Activated CD8-positive, alpha-beta T cell treated with anti-CD3 and anti-CD28 coated beads for 36 hours (primary cell): ENCODE data around the gene CPO. TPM values are rescaled to one million over a fixed set of nuclear protein-coding genes. Genes with fewer than 3 reads are reported as not detected.

Source experiments
- ATAC-seq: fragments of 200-7000 bp; cut with Tn5 transposase; one replicate; pipeline ENCODE4 v1.10.0; 2021; ENCODE audit warnings: mild to moderate bottlenecking, moderate library complexity
- CTCF ChIA-PET: fragments of 350-600 bp; sonication (Branson Sonifier 250); formaldehyde crosslinking; loops from one replicate; lab custom pipeline; 2021; ENCODE audit warnings: antibody characterized with exemption; lab: Charles Lee
- POLR2A ChIA-PET: fragments of 350-600 bp; sonication (Branson Sonifier 250); formaldehyde crosslinking; loops from one replicate; lab custom pipeline; 2021; ENCODE audit warnings: antibody characterized with exemption; lab: Charles Lee
- DNase-seq: peaks from one replicate; pipeline ENCODE4 v3.0.0-alpha.2; 2020
- H3K27ac Mint-ChIP-seq: one replicate; pipeline ENCODE4 v1.8.0; 2021; ENCODE audit warnings: mild to moderate bottlenecking, mixed read lengths
- H3K27me3 Mint-ChIP-seq: one replicate; pipeline ENCODE4 v1.8.0; 2021; ENCODE audit warnings: mixed read lengths
- H3K36me3 Mint-ChIP-seq: one replicate; pipeline ENCODE4 v1.8.0; 2021; ENCODE audit warnings: low read depth, mixed read lengths
- H3K4me1 Mint-ChIP-seq: one replicate; pipeline ENCODE4 v1.8.0; 2021; ENCODE audit warnings: low read depth, mixed read lengths
- H3K4me3 Mint-ChIP-seq: one replicate; pipeline ENCODE4 v1.8.0; 2021; ENCODE audit warnings: mild to moderate bottlenecking, moderate library complexity, mixed read lengths
- H3K9me3 Mint-ChIP-seq: one replicate; pipeline ENCODE4 v1.8.0; 2021; ENCODE audit warnings: mixed read lengths
- CTCF ChIP-seq: fragments of 200-600 bp; IDR thresholded peaks from one replicate; pipeline ENCODE4 v1.8.0; 2022; ENCODE audit warnings: antibody characterized with exemption, mild to moderate bottlenecking
- intact Hi-C: fragments of 100-400 bp; cut with micrococcal nuclease; formaldehyde crosslinking; loops from one replicate; pipeline ENCODE4 v1.10.0; 2022
- total RNA-seq, 2 experiments: library from RNA; stranded (reverse); gene quantifications; one replicate each; pipeline ENCODE4 v1.2.3, GENCODE V29; 2021

CPO gene
- total RNA-seq, 2 experiments from 2014 or later: not detected

- CTCF ChIA-PET: no interaction called here
- no peak for TF ChIP-seq CTCF
- DNase-seq (no peak), ATAC-seq (no peak)
- H3K4me3 Mint-ChIP-seq: no peak overlapping the region
- H3K36me3 Mint-ChIP-seq: no peaks in the 10 kb centered on the region
- intact Hi-C loops: no loop called here
- no peaks in the 10 kb centered on the region for H3K27me3 Mint-ChIP-seq
- no peaks in the 10 kb centered on the region for H3K4me1 Mint-ChIP-seq
- POLR2A ChIA-PET: no interaction called here
- H3K27ac Mint-ChIP-seq: no peak overlapping the region
- H3K9me3 Mint-ChIP-seq: peaks cover 2% of the 10 kb centered on the region
These were observed 75.1 kb downstream of the CPO start for GRCh38 chr2:207014424-207014823.

GRCh38 chr2:207015901-207016300 lies 76.6 kb downstream of the CPO start:
- H3K4me1 Mint-ChIP-seq: no peaks in the 10 kb centered on the region
- TF ChIP-seq CTCF: no peak
- H3K27ac Mint-ChIP-seq: no peak overlapping the region
- peaks cover 2% of the 10 kb centered on the region for H3K9me3 Mint-ChIP-seq
- POLR2A ChIA-PET: no interaction called here
- no peaks in the 10 kb centered on the region for H3K27me3 Mint-ChIP-seq
- DNase-seq (no peak), ATAC-seq (no peak)
- no peak overlapping the region for H3K4me3 Mint-ChIP-seq
- intact Hi-C loops: no loop called here
- CTCF ChIA-PET: no interaction called here
- H3K36me3 Mint-ChIP-seq: no peaks in the 10 kb centered on the region

Other genes with a start within 250 kb of the CPO start
- gene DYTN, start 221.1 kb upstream of the CPO start, total RNA-seq: not detected
- gene MDH1B, start 174.2 kb upstream of the CPO start, total RNA-seq: under 1 TPM; 0.56 to 0.92 TPM
- 10 to 100 TPM; 32.8 to 33.7 TPM for gene FASTKD2, start 173.9 kb upstream of the CPO start, total RNA-seq
- 10 to 100 TPM in 1 of 2 experiments, 1 to 10 TPM in 1; 9.8 to 10.0 TPM for gene KLF7, start 226.4 kb downstream of the CPO start, total RNA-seq